Suppressor macrophage (primary cell): ENCODE data around the gene NOXA1.
"Not testable (repeated sequence)": the region's sequence is repeated elsewhere in the genome, so short reads cannot be mapped to it uniquely, and the experiment has no call there.

Source experiments
- DNase-seq, 4 experiments: peaks; one replicate each; pipeline ENCODE4 v3.0.0-alpha.2; 2020 to 2022

Gene NOXA1

DNA sequence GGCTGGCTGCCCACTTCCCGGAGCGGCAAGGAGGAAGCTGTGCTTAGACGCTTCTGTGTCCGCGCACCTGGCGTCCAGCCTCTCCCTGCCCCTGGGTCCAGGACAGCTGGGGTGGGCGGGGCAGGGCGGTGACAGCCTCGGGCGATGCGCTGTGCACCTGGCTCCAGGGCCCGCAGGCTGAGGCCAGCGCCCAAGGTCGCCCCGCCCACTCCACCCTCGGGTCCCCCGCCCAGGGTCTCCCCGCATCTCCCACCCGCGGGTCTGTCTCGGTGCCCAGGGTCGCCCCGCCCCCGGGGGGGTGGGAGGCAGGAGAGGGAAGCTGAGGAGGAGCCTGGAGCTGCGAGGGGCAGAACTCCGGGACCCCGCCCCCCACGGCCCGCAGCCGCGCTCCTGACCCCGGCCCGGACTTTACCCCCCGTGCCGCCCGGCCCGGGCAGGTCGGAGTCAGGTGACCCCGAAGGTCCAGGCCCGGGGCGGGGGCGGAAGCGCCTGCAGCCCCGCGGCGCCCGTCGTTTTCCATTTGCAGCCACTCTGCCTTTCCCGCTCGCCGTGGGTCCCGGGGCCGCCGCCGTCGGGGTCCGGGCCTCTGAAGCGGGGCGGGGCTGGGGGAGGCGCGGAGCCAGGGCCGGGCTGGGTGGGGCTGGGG, 18.2 kb downstream of the NOXA1 start, which contains the start of gene ENTPD8:
TSS of gene ENTPD8 (minus strand) at position 69 of the 646 bp plus-strand sequence. CDS start 3,072 bp downstream, outside the sequence.
- peak in 2 of 4 experiments; percentile 26 to 40 for DNase-seq

DNA sequence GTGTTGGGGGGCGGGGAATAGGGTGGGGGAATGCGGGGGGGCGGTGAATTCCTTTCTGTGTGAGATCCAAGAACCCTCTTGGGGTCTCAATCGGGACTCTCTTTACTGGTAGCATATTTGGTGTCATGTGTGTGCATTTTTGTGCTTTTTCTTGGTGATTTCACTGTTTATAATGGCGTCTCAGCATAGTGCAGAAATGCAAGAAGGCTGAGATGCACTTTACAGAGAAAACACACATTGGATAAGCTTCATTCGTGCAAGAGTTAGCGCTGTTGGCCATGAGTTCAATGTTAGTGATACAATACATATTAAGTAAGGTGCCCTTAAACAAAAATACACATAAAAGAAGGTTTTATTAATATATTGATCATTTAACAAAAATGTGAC, 18.7 kb downstream of the NOXA1 start:
- no peak for DNase-seq

DNA sequence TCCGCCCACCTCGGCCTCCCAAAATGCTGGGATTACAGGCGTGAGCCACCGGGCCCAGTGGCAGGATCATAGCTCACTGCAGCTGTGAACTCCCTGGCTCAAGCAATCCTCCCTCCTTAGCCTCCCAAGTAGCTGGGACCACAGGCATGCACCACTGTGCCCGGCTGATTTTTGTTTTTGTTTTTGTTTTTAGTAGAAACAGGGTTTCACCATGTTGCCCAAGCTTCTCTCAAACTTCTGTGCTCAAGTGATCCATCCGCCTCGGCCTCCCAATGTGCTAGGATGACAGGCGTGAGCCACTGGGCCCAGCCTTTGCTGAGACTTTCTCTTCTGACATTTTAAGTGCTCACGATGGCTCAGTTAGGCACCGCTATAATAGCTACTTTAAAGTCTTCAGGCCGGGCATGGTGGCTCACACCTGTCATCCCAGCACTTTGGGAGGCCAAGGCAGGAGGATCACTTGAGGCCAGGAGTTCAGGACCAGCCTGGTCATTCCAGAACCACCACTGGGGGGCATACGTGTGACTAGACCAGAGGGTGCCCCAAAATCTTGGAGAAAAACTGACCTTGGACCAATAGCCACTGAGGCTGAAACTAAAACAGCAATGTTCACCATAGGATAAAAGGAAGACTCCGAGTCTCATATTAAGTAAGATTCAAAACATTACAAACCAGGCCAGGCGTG, 21.1 kb downstream of the NOXA1 start:
- no peak for DNase-seq

DNA sequence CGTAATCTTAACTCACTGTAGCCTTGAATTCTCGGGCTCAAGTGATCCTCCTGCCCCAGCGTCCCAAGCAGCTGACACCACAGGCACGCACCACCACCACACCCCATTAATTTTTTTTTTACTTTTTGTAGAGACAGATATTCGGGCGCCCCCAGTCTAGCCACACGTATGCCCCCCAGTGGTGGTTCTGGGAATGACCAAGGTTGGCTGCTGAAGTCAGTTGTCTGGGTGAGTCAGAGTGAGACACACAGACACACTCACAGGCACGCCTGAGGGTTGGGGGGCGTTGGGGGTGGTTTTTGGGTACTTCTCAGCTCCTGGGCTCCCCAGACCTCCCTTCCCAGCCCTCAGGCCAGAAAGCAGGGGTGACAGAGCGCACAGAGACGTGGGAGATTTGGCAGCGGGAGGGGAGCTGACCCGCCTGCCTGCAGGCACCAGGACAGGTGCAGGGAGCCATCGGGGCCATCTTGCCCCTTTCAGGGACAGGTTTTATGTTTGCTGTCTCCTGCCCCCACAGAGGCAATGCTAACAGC, 22.1 kb downstream of the NOXA1 start:
- DNase-seq: peak; percentile 85 to 92 (median 90)

DNA sequence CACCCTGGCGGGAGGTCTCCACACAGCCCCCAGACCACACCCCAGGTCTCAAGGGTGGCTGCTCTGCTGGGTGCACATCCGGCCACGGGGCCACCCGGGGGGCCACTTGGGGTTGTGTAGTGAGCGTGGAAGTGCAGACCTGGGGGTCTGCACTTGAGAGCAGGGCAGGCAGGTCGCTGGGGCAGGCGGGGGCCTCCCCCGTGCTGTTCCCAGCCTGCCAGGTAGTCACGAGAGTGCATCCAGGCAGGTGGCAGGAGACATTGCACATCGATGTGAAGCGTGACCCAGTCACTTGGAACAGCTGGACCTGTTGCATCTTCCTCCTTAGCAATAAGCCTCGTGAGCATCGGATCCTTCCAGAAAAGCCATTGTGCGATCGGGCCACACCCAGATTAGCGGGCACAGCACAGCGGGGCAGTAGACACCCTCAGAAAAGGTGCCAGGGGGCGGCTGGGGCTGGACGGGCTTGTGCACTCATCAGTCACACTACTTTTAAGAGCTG, 22.8 kb downstream of the NOXA1 start:
- DNase-seq: no peak

DNA sequence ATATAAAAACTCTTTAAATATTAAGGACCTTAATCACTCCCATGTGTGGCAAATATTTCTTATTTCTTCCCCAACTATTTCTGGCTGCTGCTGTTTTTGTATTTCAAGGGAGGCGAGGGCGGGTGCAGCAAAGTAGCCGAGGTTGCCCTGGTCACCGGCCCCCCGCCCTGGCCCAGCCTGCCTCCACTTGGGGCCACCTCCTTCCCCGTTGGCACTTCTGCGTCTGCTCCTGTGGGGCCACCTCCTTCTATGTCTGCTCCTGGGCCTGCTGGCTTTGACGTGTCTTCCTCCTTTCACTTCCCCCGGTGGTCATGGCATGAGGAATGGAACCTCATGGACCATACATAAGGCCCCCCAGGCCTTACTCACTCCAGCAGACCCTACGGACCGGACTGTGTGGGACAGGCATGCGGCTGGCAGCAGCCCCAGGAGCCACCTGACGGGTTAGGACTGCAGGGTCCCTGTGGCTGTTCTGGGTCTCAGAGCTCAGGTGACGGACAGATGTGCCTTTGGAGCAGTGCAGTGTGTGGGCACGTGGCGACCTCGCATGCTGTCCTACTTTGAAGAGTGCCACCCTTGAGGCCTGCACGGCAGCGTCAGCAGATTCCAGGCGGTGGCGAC, 23.8 kb downstream of the NOXA1 start:
- DNase-seq: peak; percentile 59 to 77 (median 74)

DNA sequence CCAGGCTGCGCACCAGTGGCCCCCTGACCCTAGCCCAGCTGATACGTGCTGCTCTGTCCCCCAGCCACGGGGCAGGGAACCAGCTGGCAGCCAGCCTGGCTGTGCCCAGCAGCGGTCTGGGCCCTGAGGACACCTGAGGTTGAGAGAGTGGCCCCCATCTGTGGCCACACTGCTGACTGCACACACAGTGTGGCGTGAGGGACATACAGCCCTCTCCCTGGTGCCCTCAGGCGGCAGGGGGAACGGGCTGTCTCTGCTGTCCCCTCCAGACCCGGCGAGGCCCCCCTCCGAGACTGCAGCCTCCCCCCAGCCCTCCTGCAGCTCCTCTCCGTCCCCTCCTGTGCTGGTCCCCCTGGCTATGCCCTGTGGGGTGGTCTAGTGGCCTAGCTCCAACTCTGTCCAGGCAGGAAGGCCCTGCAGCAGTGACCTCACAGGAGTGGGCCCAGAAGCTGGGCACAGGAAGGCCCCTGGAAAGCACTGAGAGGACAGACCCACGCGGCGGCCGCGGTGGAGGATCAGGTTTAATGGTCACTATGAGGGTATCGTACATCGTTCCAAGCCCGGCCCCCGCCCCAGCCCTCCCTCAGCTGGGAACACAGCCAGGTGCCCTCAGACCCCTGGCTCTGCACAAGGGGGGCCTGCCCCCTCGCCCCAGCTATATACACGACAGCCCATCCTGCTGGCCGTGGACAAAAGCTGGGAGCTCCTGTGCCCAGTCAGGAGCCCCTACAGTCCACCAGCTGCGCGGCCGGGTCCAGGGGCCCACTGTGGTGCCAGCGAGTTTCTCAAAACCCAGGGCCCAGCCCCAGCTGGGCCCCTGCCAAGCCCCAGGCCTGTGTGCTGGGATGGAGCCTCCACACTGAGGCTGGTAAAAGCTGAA, 24.8 kb downstream of the NOXA1 start:
- no peak for DNase-seq

DNA sequence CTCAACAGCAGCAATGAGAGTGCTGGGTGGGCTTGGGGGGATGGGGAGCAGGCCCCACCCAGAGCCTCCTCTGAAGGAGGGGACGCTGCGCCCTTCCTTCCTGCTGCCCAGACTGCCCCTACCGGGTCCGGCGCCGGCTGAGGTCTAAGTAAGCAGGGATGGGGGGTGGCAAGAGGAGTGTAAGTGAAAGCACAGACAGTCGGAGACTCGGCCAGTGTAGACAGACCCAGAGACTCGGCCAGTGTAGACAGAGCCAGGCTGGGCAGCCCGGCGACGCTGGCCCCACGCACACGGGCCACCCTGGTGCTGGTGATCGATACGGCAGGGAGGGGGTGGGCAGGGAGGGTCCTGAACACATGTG, 25.4 kb downstream of the NOXA1 start:
- no peak for DNase-seq

DNA sequence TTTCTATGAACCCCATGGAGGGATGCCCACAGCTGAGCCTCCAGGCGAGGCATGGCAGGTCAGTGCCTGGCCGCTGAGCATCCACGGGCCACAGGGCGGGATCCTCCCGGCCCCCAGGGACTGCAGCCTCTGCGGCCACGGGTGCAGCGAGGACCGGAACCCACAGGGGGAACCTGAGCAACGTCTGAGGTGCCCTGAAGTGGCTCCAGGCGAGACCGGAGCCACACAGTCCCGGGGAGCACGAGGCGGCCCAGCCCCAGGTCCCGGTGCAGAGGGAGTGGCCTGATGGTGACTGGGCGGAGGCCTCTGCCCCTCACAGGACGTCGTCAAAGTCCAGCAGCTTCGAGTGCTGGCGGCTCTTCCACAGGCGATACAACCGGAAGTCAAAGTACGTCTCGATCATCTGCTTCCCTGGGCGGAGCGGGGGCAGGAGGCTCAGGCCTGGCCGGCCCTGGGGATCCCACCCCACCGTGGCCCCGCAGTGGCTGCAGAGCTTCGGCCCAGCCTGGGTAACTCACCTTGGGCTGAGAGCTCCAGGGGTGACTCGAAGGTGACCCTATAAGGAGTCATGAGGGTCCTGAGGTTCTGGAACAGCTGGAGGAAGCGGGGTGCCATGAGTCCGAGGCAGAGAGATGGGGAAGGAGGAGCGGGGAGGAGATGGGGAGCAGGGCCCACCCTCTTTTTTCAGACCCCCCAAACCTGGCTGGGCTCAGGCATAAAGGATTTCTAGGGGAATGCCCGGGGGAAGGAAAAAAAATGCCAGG, 26.1 kb downstream of the NOXA1 start:
- DNase-seq: no peak

DNA sequence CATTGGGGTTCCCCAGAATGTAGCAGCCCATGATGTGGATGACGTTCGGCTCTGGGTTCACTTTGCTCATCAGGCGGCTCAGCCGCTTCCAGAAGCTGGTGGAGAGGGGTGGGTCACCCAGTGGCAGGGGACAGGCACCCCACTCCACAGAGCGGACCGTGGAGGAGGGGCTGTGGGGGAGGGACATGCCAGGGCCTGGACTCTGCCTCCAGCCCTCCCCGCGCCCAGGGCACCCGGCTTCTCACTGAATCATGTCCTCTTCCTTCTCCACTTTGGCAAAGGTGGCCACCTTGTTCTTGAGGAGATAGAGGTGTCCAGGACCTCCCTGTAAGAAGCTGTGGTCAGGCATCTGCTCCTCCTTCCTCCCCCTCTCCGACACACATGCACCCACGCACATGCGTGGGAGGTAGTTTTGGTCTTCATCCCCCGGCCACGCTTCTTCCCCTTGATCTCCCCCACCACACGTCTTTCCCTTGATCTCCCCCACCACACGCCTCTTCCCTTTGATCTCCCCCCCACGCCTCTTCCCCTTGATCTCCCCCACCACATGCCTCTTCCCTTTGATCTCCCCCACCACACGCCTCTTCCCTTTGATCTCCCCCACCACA, 26.8 kb downstream of the NOXA1 start:
- DNase-seq: no peak

DNA sequence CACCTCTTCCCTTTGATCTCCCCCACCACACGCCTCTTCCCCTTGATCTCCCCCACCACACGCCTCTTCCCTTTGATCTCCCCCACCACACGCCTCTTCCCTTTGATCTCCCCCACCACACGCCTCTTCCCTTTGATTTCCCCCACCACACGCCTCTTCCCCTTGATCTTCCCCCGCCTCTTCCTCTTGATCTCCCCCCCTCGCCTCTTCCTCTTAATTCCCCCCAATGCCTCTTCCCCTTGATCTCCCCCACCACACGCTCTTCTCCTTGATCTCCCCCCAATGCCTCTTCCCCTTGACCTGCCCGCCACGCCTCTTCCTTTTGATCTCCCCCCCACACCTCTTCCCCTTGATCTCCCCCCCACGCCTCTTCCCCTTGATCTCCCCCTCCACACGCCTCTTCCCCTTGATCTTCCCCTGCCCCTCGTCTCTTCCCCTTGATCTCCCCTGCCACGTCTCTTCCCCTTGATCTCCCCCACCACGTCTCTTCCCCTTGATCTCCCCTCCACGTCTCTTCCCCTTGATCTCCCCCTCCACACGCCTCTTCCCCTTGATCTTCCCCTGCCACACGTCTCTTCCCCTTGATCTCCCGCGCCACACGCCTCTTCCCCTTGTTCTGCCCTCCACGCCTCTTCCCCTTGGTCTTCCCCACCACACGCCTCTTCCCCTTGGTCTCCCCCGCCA, 27.5 kb downstream of the NOXA1 start:
- peak; percentile 37 to 59 (median 54) for DNase-seq

DNA sequence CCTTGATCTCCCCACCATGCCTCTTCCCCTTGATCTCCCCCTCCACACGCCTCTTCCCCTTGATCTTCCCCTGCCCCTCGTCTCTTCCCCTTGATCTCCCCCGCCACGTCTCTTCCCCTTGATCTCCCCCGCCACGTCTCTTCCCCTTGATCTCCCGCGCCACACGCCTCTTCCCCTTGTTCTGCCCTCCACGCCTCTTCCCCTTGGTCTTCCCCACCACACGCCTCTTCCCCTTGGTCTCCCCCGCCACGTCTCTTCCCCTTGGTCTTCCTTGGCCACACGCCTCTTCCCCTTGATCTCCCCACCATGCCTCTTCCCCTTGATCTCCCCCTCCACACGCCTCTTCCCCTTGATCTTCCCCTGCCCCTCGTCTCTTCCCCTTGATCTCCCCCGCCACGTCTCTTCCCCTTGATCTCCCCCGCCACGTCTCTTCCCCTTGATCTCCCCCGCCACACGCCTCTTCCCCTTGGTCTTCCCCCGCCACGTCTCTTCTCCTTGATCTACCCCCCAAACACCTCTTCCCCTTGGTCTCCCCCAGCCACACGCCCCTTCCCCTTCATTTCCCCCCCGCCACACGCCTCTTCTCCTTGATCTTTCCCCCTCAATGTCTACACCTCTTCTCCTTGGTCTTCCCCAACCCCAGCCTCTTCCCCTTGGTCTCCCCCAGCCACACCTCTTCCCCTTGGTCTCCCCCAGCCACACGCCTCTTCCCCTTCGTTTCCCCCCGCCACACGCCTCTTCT, 28.2 kb downstream of the NOXA1 start:
- not testable (repeated sequence) for DNase-seq

DNA sequence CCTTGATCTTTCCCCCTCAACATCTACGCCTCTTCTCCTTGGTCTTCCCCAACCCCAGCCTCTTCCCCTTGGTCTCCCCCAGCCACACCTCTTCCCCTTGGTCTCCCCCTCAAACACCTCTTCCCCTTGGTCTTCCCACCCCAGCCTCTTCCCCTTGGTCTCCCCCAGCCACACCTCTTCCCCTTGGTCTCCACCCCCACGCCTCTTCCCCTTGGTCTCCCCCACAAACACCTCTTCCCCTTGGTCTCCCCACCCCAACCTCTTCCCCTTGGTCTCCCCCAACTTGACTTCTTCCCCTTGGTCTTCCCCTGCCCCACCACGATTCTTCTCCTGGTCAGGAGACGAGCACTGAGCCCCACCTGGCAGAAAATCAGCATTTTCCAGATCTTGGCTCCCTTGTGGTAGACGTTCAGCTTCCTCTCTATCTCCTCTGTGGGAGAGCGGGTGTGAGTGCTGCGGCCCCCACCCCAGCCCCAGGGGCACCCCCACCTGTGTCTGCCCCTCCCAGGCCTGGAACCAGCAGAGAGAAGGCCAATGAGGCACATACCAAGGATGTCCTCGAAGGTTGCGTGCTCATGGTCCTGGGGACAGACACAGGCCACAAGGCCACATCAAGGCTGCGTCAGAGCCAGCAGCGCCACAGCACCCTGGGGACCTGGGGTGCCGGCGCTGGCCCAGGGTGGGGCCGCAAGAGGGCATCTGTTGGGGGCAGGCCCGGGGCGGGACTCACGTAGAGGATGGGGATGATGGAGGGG, 29.0 kb downstream of the NOXA1 start:
- DNase-seq: no peak

DNA sequence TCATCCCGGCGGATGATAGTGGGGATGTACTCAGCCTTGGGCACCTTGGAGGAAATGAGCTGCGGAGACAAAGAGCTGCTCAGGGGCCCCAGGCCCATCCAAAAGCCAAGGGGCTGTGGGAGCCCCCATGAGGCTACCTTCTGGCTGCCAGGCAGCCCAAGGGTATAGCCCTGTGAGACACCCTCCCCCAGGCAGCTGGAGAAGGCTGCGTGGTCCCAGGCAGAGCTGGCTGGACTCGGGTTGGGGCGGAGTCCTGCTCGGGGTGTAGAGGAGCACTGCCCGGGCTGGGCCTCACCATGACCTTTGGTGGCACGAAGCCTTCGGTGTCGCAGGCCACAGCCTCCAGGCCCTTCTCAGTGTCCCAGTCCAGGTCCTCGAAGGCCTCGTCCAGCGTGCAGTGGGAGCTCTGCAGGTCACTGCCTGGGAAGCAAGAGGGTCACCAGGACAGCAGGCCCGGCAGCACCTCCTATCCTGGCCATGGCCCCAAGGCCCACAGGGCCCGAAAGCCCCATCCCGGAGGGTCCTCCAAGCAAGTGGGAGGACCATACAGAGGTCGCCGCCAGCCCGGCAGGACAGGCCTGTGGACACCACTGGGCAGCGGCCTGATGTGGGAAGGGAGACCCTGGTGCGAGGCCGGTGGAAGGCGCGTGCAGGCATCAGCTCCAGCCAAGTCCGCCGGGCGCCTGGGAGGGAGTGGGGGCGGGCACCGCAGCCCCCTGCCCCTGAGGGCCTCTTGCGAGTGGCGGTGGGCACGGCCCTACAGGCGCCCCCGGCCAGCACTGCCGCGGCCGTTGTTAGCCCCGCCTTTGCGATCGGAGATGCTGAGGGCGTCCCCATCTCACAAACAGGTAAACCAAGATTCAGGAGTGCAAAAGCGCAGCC, 29.8 kb downstream of the NOXA1 start:
- no peak for DNase-seq

DNA sequence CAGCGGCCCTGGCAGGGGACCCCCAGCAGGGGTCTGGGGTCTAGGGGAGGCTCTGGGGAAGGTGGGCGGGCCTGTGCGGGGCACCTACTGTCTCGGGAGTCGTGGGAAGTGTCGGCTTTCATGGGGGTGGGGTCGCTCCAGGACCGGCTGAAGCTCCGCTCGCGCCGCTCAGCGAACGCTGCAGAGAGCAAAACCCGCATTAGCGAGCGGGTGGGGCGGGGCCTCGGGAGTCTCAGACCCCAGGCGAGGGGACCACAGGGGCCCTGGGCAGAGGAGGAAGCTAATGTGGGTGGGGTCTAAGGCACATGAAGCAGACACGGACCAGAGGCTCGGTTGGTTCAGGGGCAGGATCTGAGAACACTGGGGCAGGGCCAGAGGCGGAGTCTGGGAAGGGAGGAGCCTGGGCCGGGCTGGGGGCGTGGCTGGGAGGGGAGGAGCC, 30.5 kb downstream of the NOXA1 start:
- DNase-seq: peak; percentile 74 to 87 (median 81)

DNA sequence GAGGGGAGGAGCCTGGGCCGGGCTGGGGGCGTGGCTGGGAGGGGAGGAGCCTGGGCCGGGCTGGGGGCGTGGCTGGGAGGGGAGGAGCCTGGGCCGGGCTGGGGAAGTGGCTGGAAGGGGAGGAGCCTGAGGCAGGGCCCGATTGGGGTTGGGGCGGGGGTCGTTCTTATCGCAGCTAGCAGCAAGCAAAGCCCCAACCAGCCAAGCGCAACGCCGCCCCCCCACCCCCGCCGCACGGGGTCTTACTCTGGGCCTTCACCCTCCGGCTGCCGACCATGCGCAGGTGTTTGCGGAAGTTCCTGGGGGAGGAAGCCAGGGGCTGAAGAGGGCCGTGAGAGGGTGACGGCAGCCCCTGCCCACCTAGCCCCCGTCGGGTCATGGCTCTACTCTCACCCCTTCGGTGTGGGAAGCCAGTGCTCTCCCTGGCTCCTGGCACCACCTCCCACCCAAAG, 31.0 kb downstream of the NOXA1 start:
- DNase-seq: peak; percentile 30 to 71 (median 46)

DNA sequence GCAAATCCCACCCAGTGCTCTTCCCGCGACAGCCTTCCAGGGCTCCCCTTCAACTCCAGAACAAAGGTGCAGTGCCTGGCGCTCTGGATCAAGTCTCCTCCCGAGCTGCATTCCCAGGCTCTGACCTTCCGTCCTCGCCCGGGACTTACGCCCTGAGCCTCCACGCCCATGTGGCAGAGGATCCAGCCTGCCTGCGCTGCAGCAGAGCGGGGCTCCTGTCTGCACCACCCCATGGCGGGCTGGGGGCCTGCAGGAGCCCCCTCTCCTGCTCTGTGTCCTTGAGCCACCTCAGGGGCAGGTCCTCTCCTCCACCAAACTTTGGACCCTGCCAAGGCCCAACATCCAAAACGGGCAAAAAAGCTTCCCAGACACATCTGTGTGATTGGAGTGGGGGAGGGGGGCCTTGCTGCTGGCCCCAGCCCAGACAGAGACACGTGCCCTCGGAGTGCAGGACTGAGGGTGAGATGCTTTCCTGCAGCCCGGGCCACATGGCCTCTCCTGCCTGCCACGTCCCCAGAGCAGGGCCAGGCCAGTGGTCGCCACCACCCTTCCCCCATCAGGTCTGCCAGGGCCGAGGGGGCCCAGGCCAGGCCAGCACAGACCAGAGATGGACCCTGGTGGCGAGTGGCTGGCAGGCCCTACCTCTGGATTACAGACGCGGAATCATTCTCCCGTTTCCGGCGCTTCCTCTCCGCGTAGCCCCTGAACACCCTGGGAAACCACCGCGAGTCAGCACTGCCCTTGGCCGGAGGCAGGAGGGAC, 31.6 kb downstream of the NOXA1 start:
- no peak for DNase-seq
